ENCODE data around the gene EFTUD2.

Gene EFTUD2

GRCh38 chr17:44910231-44911106, 11.2 kb upstream of the EFTUD2 start:
- DNase-seq, result no peak

GRCh38 chr17:44909681-44910144, 10.5 kb upstream of the EFTUD2 start:
- DNase-seq, result no peak

GRCh38 chr17:44908761-44909326, 9.6 kb upstream of the EFTUD2 start:
- DNase-seq, result no peak

GRCh38 chr17:44907729-44908470, 8.7 kb upstream of the EFTUD2 start:
- DNase-seq, result no peak

GRCh38 chr17:44906763-44907728, 7.8 kb upstream of the EFTUD2 start:
- DNase-seq, result no peak

- peak; percentile 85 for DNase-seq
Measured at GRCh38 chr17:44906010-44906646, 6.9 kb upstream of the EFTUD2 start.

GRCh38 chr17:44905006-44906000, 6.1 kb upstream of the EFTUD2 start:
- no peak for DNase-seq

- DNase-seq, result no peak
Measured at GRCh38 chr17:44904001-44904984, 5.0 kb upstream of the EFTUD2 start.

- no peak for DNase-seq
Measured at GRCh38 chr17:44903012-44903685, 3.9 kb upstream of the EFTUD2 start.

- no peak for DNase-seq
Measured at GRCh38 chr17:44902135-44902760, 3.0 kb upstream of the EFTUD2 start.

GRCh38 chr17:44901411-44901921, 2.2 kb upstream of the EFTUD2 start:
- DNase-seq, result peak; percentile 98

GRCh38 chr17:44900894-44901293, 1.6 kb upstream of the EFTUD2 start:
- DNase-seq, result peak; percentile 93

GRCh38 chr17:44898768-44899073, 524 bp downstream of the EFTUD2 start:
- peak; percentile 78 for DNase-seq

- DNase-seq, result no peak
Measured at GRCh38 chr17:44894642-44895041, 4.6 kb downstream of the EFTUD2 start.

GRCh38 chr17:44892250-44892649, 7.0 kb downstream of the EFTUD2 start:
- no peak for DNase-seq

- no peak for DNase-seq
Measured at GRCh38 chr17:44889003-44889402, 10.2 kb downstream of the EFTUD2 start.

- no peak for DNase-seq
Measured at GRCh38 chr17:44887971-44888954, 11.0 kb downstream of the EFTUD2 start.
